OCI-LY1 (cell line): ENCODE data around the gene WNK4.

Experiments
- EZH2 ChIP-seq: fragments of 200-600 bp; sonication (generic), shearing (Covaris generic); IDR thresholded peaks from 2 replicates; pipeline ENCODE4 v1.8.0; 2017; ENCODE audit warnings: borderline replicate concordance, mixed run types, mild to moderate bottlenecking, antibody characterized with exemption, low read length, moderate library complexity, mixed read lengths
- TF ChIP-seq, protein P1 (sequence below): fragments of 200-600 bp; sonication (generic), shearing (Covaris generic); IDR thresholded peaks from 2 replicates; pipeline ENCODE4 v1.5.1; 2017; ENCODE audit warnings: mild to moderate bottlenecking, antibody characterized with exemption, low read length, moderate library complexity, mixed read lengths

- TF ChIP-seq EZH2: no peak
- TF ChIP-seq, protein P1, sequence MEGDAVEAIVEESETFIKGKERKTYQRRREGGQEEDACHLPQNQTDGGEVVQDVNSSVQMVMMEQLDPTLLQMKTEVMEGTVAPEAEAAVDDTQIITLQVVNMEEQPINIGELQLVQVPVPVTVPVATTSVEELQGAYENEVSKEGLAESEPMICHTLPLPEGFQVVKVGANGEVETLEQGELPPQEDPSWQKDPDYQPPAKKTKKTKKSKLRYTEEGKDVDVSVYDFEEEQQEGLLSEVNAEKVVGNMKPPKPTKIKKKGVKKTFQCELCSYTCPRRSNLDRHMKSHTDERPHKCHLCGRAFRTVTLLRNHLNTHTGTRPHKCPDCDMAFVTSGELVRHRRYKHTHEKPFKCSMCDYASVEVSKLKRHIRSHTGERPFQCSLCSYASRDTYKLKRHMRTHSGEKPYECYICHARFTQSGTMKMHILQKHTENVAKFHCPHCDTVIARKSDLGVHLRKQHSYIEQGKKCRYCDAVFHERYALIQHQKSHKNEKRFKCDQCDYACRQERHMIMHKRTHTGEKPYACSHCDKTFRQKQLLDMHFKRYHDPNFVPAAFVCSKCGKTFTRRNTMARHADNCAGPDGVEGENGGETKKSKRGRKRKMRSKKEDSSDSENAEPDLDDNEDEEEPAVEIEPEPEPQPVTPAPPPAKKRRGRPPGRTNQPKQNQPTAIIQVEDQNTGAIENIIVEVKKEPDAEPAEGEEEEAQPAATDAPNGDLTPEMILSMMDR: no peak
These were observed 55.3 kb downstream of the WNK4 start for GRCh38 chr17:42835732-42836131.
